AG20443 (cell line): ENCODE data around the gene FECH.
"Not testable (repeated sequence)": the region's sequence is repeated elsewhere in the genome, so short reads cannot be mapped to it uniquely, and the experiment has no call there.

Experiments
- DNase-seq: peaks from one replicate; pipeline ENCODE4 v3.0.0; 2012; ENCODE audit warnings: low spot score, mixed read lengths

The FECH gene, protein sequence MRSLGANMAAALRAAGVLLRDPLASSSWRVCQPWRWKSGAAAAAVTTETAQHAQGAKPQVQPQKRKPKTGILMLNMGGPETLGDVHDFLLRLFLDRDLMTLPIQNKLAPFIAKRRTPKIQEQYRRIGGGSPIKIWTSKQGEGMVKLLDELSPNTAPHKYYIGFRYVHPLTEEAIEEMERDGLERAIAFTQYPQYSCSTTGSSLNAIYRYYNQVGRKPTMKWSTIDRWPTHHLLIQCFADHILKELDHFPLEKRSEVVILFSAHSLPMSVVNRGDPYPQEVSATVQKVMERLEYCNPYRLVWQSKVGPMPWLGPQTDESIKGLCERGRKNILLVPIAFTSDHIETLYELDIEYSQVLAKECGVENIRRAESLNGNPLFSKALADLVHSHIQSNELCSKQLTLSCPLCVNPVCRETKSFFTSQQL

GRCh38 chr18:57586251-57587049, at the start of gene FECH:
FECH (minus strand) TSS chr18:57586702; CDS start chr18:57586620, 82 bp downstream.
- peak; percentile 96 for DNase-seq

DNA sequence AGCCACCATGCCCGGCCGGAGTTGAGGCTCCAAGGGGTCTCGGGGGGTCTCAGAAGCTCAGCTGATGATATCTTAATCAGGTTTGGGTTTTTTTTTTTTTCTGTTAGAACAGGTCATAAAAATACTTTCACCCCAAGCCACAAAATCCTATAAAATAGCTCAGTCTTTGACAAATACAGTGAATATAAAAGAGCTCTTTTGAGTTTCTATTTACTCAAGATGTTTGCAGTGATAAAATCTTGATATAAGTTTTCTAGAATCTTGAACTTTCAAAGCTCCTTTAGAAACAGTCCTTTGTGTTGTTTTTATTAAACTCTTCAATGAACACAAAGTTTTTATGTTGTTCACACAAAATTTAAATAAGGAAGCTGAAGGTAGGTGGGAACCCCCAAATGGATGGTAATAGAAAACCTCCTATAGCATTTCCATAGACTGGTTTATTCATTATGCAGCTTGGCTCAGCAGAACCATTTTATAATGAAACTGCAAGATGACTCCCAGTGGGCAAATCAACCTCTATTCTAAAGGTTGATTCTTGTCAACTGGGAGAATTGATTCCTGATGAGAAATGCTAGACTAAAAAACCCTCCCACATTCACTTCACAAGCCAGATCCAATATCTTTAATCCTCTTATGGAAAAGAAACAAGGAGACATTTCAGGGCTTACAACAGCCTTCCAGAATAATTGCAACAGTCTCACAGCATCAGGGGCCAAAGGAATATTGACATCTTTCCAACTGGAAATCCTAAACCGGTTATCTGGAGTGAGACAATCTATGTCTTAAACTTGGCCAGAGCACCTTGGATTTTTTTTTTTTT, 48.7 kb upstream of the FECH start:
- DNase-seq, result no peak

DNA sequence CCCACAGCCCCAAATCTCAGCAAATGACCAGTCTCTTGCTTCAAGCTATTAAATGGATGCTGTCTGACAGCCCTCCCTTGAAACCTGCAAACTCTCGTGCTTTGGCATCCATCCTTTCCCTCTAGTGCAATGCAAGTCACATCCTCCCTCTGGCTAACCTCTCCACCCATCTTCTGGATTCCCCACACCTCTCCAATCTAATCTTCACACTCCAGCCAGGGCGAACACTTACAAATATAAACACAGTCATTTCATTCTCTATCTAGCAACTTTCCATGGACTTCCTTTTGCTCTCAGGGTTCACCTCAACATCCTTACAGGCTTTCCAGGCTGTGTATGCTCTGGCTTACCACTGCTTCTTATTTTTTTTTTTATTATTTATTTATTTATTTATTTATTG, 45.2 kb upstream of the FECH start:
- DNase-seq, result no peak

GRCh38 chr18:57630754-57631595, 44.5 kb upstream of the FECH start:
- no peak for DNase-seq

DNA sequence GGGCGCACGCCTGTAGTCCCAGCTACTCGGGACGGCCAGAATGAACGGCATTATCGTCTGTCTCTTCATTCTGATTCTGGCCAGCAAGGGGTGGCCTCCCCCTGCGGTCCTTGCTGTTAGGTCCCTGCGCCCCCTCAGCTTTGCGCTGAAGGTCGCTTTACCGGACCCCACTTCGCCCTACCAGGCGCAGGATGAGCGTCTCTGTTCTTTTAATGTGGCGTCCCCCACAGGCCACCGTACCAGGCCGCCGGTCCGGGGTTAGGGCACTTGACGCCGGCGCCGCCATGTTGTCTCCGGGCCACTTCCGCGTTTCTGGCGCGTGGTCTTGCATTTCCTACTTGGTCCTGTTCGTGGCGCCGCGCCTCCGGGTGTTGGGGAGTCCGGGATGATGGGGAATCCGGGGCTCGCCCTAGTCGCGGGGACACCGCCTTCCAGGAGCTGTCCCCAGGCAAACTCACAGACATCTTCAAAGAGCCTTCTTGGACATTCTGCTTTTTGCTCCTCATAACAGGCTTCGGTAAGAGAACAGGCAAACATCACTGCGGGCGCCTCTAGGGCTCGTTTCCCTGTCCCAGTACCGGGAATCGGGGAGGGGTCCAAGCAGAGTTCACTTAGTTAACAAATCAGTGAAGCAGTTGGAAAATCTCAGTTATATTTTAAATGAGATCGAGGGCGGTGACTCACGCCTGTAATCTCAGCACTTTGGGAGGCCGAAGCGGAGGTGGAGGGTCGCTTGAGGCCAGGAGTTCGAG, 43.7 kb upstream of the FECH start:
- DNase-seq, result peak; percentile 96

DNA sequence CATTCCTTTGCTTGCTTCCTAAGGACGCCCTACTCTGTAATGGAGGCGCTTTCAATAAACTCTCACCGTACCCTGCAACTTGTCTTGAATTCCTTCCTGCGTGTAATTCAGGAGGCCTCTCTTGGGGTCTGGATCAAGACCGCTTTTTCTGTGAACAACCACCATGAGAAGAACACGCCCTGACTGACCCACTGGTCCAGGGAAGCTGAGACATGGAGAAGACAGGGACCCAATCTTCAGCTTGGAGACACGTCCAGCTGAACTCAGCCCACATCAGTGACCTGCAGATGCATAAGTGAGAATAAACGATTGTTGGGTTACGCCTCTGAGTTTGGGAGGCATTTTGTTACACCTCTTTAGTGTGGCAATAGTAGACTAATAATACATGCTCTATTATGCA, 42.9 kb upstream of the FECH start:
- DNase-seq, result no peak

GRCh38 chr18:57627488-57627887, 41.0 kb upstream of the FECH start:
- no peak for DNase-seq

DNA sequence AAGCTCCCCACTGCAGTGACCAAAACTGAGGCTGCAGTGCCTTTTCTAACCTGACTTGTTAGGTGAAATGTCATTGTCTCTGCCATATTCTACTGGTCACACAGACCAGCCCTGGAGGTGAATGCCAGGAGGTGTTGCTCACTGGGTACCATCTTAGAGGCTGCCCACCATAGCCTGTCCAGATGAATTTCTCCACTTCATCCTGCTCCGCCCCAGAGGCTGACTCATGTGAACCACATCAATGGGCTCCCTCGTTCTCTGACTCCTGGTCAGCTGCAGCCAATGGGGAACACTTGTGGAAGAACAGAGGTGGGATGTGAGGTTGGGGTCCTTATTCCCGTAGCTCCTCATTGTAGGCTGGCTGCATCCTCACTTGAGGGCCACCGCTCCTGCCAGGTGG, 38.5 kb upstream of the FECH start:
- peak; percentile 51 for DNase-seq

- DNase-seq, result peak; percentile 55
Observed at GRCh38 chr18:57621246-57621604, 34.7 kb upstream of the FECH start.

DNA sequence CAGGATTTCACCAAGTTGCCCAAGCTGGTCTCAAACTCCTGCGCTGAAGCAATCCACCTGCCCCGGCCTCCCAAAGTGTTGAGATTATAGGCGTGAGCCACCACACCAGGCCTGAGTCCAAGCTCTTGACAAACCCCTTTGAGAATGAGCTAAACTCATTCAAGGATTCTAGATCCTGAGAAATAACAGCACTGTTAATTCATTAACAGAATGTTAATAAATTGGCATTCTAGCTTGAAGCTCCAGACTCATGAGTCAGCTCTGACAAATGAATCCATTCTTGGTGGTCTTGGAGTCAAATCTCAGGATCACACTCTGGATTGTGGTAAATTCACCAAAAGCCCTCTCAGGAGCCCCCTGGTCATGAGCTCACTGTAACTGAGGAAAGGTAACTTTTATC, 33.4 kb upstream of the FECH start:
- no peak for DNase-seq

- no peak for DNase-seq
Observed at GRCh38 chr18:57618910-57619309, 32.4 kb upstream of the FECH start.

DNA sequence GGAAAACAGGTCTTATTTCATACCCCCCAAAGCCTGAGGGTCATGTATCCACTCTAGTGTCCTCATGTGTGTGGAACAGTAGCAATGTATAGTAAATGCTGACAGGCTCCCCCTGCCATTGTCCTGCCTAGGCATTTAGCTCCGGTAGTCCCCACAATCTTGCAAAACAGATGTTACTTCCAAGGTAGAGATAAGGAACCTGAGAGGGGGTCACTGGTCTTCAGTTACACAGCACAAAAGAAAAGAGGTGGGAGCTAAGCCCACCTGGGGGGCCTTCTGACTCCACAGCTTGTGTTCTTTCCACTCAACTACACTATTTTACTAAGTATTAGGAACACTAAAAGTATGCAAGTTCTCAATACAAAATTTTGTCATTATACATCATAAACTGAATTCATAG, 17.4 kb upstream of the FECH start:
- no peak for DNase-seq

DNA sequence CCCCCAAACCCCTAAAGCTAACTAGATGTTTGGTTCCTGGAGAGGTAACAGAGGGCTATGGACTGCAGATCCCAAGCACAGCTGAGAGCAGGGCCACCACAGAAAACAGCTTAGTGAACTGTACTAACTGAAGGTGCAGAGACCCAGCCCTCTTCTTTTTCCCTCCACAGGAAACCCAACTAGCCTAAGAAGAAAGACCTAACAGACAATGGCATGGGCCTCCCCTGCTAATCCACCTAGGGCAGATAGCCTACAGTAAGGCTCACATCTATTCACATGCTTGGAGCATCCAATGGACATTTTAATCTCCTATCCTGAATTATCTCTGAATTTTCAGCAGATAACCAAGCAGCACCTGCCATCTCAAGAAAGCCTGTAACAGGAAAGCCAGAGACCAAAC, 8.8 kb upstream of the FECH start:
- no peak for DNase-seq

- DNase-seq, result not testable (repeated sequence)
Observed at GRCh38 chr18:57592716-57593115, 6.2 kb upstream of the FECH start.

DNA sequence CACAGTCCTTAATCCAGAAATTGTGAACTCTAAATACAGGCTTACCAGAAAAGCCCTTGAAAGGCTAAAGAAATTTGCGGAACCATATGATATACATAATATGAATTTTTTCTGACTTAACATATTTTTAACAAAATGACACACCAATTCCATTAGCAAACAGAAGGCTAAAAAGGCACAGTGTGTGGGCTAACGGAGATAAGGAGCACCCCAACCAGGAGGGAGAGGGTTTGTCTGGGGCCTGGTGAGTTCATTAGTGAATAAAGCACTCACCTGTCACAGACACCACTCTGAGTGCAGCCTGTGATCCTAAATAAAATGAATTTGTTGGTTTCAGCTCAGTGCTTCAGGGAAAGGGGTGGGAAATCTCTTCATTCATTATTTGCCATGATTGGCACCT, 2.7 kb upstream of the FECH start:
- DNase-seq, result no peak

GRCh38 chr18:57587098-57587661, 678 bp upstream of the FECH start:
- DNase-seq, result no peak

- peak; percentile 14 for DNase-seq
Observed at GRCh38 chr18:57585855-57586250, 649 bp downstream of the FECH start.

- DNase-seq, result no peak
Observed at GRCh38 chr18:57585421-57585820, 1.1 kb downstream of the FECH start.

GRCh38 chr18:57584444-57584843, 2.1 kb downstream of the FECH start:
- no peak for DNase-seq

- no peak for DNase-seq
Observed at GRCh38 chr18:57583297-57583835, 3.1 kb downstream of the FECH start.
